K562 (cell line): ENCODE measurements around the gene DNAJC15. TPM values are rescaled to one million over a fixed set of nuclear protein-coding genes. Genes with fewer than 3 reads are reported as not detected.

ENCODE experiments used
- BDP1 ChIP-seq: IDR thresholded peaks from 3 replicates; pipeline ENCODE4 v1.6.1; 2011; ENCODE audit not compliant: insufficient read length, insufficient read depth
- C11orf30 ChIP-seq: fragments of 450-650 bp; IDR thresholded peaks from 2 replicates; pipeline ENCODE4 v1.6.1; 2016; ENCODE audit warnings: low read depth, mild to moderate bottlenecking
- DACH1 ChIP-seq: fragments of 450-650 bp; IDR thresholded peaks from 2 replicates; pipeline ENCODE4 v1.6.1; 2018; ENCODE audit not compliant: partially characterized antibody
- DNMT1 ChIP-seq: fragments of 450-650 bp; IDR thresholded peaks from 2 replicates; pipeline ENCODE4 v1.6.1; 2016; ENCODE audit warnings: antibody characterized with exemption, mild to moderate bottlenecking
- ELF1 ChIP-seq: fragments of 200-800 bp; sonication (Bioruptor generic); IDR thresholded peaks from 2 replicates; pipeline ENCODE4 v1.6.1; 2016; ENCODE audit warnings: missing genetic modification characterization, missing compliant biosample characterization
- FOS ChIP-seq: IDR thresholded peaks from 3 replicates; pipeline ENCODE4 v1.6.1; 2011; ENCODE audit not compliant: insufficient read length; ENCODE audit errors: extremely low read depth
- FOXA3 ChIP-seq, 2 experiments: fragments of 450-650 bp in 1 of 2; sonication (generic) in 1 of 2; formaldehyde crosslinking; IDR thresholded peaks in 1 of 2; conservative IDR thresholded peaks in 1 of 2; 2 replicates each; pipeline versions ENCODE4 v1.4.0 to v1.8.0; 2020 to 2022; ENCODE audit warnings: mild to moderate bottlenecking in 2 of 2, missing genetic modification reagents in 1 of 2
- GABPB1 ChIP-seq: sonication (generic); formaldehyde crosslinking; IDR thresholded peaks from 2 replicates; pipeline ENCODE4 v1.8.0; 2022; ENCODE audit warnings: mild to moderate bottlenecking, missing genetic modification reagents
- MAFF ChIP-seq: IDR thresholded peaks from 2 replicates; pipeline ENCODE4 v1.6.1; 2012; ENCODE audit warnings: low read length, improper control_type of control experiment
- MAFG ChIP-seq: fragments of 450-650 bp; conservative IDR thresholded peaks from 2 replicates; pipeline ENCODE4 v1.6.1; 2016; ENCODE audit warnings: missing genetic modification characterization, missing compliant biosample characterization
- MAFK ChIP-seq: IDR thresholded peaks from 2 replicates; pipeline ENCODE4 v1.6.1; 2011; ENCODE audit warnings: low read length, improper control_type of control experiment
- MCM5 ChIP-seq: fragments of 450-650 bp; IDR thresholded peaks from 2 replicates; pipeline ENCODE4 v1.6.1; 2016; ENCODE audit warnings: low read depth
- MEF2A ChIP-seq: IDR thresholded peaks from 2 replicates; pipeline ENCODE4 v1.6.1; 2011; ENCODE audit warnings: low read depth, mild to moderate bottlenecking, low read length, moderate library complexity; ENCODE audit not compliant: control insufficient read depth
- SMAD3 ChIP-seq: fragments of 450-650 bp; formaldehyde crosslinking; conservative IDR thresholded peaks from 2 replicates; pipeline ENCODE4 v1.4.0; 2020; ENCODE audit warnings: mild to moderate bottlenecking
- ZFPM2 ChIP-seq: fragments of 250-450 bp; sonication (Bioruptor Pico); IDR thresholded peaks from 2 replicates; pipeline ENCODE4 v1.5.1; 2022; ENCODE audit warnings: mild to moderate bottlenecking
- ZNF174 ChIP-seq: fragments of 250-450 bp; sonication (Bioruptor Pico); IDR thresholded peaks from 2 replicates; pipeline ENCODE4 v1.4.0; 2020; ENCODE audit warnings: mild to moderate bottlenecking
- ZNF445 ChIP-seq: fragments of 250-450 bp; sonication (Bioruptor Pico); IDR thresholded peaks from 2 replicates; pipeline ENCODE4 v1.4.0; 2020; ENCODE audit warnings: low read depth, mild to moderate bottlenecking, moderate library complexity
- ZNF561 ChIP-seq: fragments of 450-650 bp; formaldehyde crosslinking; conservative IDR thresholded peaks from 2 replicates; pipeline ENCODE4 v1.4.0; 2020; ENCODE audit warnings: mild to moderate bottlenecking, moderate library complexity
- ZNF584 ChIP-seq: fragments of 200-800 bp; sonication (Bioruptor generic); IDR thresholded peaks from 2 replicates; pipeline ENCODE4 v1.6.1; 2016; ENCODE audit warnings: low read depth, mild to moderate bottlenecking, missing genetic modification characterization, missing compliant biosample characterization
- polyA plus RNA-seq, 8 experiments: library from polyadenylated mRNA; depleted of rRNA in 4 of 8; stranded (reverse) in 5 of 8; unstranded in 3 of 8; fragments of >200 nt; fragmentation: Nextera tagmentation in 2 of 8; fragmentation: Illumina TruSeq in 1 of 8; extraction: Ambion mirVana in 2 of 8; extraction: Trizol in 1 of 8; gene quantifications; 2 replicates each; pipeline versions ENCODE4 v1.2.1 to v1.2.3, GENCODE V29; 2011 to 2014; ENCODE audit warnings: inconsistent platforms in 1 of 8, missing spikeins in 1 of 8
- total RNA-seq, 7 experiments: library from RNA; depleted of rRNA in 6 of 7; stranded (reverse); fragments of >200 nt in 6 of 7; fragmentation: Illumina TruSeq in 2 of 7; extraction: Trizol in 2 of 7; gene quantifications; 2 replicates each; pipeline versions ENCODE4 v1.2.1 to v1.2.3, GENCODE V29; 2011 to 2021; ENCODE audit warnings: low replicate concordance in 1 of 7
- TF ChIP-seq, protein P1 (sequence below), 3 experiments: fragments of 200-800 bp in 1 of 3; sonication (Bioruptor generic) in 1 of 3; sonication (generic) in 1 of 3; formaldehyde crosslinking in 1 of 3; IDR thresholded peaks; 2 replicates each; pipeline versions ENCODE4 v1.6.1 to v1.8.0; 2016 to 2022; ENCODE audit warnings: mild to moderate bottlenecking in 2 of 3, missing compliant biosample characterization in 2 of 3, missing genetic modification characterization in 2 of 3, missing genetic modification reagents in 1 of 3
- TF ChIP-seq, protein P2 (sequence below): sonication (generic); formaldehyde crosslinking; IDR thresholded peaks from 2 replicates; pipeline ENCODE4 v1.5.0; 2020; ENCODE audit warnings: missing genetic modification reagents
- TF ChIP-seq, protein P3 (sequence below): fragments of 250-450 bp; sonication (Bioruptor Pico); IDR thresholded peaks from 2 replicates; pipeline ENCODE4 v1.8.0; 2021; ENCODE audit warnings: mild to moderate bottlenecking, moderate library complexity
- TF ChIP-seq, protein P4 (sequence below): fragments of 450-650 bp; formaldehyde crosslinking; IDR thresholded peaks from 2 replicates; pipeline ENCODE4 v1.4.0; 2020; ENCODE audit warnings: mild to moderate bottlenecking, mixed read lengths
- TF ChIP-seq, protein P5 (sequence below): fragments of 250-450 bp; sonication (Bioruptor Pico); IDR thresholded peaks from 2 replicates; pipeline ENCODE4 v1.5.0; 2020; ENCODE audit warnings: mild to moderate bottlenecking, borderline replicate concordance

Gene DNAJC15
- total and polyA plus RNA-seq, 9 of the 15 experiments (the other 6 are each of a cell fraction or from before 2014, with no cell fraction given): 0.47 to 3.8 (median 1.0) TPM

DNA sequence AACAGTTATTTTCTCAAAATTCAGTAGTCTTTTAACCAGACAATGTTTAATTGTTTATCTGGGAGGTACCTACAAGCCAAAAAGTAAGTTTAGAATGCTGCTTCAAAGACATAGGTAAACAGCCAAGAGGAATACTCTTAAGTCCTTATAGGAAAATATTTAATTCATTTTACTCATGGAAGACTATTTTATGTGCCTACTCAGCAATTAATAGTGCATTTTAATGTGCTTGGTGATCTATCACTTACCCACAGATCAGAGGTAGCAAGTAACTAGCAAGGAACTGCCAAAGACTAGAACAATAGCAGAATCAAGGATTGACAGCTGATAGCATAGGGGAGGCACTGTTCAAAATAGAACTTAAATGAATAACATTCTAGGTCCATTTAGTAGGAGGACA lies 60.4 kb downstream of the DNAJC15 start (continued):
- TF ChIP-seq ZNF584 (CRISPR knock-in tag) (no peak), FOXA3 (CRISPR knock-in tag; conservative IDR thresholded peaks at IDR 0.05 in 1 of 2, IDR thresholded peaks at IDR 0.05 in 1 of 2) (no peak), MAFG (tag) (peak; percentile 49), DACH1 (no peak), MAFK (peak; percentile 59), BDP1 (no peak), C11orf30 (peak; percentile 20; the same call in 1 of the 2 replicates), ZNF561 (CRISPR knock-in tag) (no peak), GABPB1 (CRISPR knock-in tag) (no peak), DNMT1 (no peak), SMAD3 (CRISPR knock-in tag) (no peak), ZNF445 (CRISPR knock-in tag) (no peak), FOS (no peak), MCM5 (no peak), ZNF174 (CRISPR knock-in tag) (no peak), MEF2A (no peak), MAFF (peak; percentile 28; the same call in 1 of the 2 replicates), ELF1 (no peak), ZFPM2 (CRISPR knock-in tag) (no peak)
- TF ChIP-seq, protein P1, sequence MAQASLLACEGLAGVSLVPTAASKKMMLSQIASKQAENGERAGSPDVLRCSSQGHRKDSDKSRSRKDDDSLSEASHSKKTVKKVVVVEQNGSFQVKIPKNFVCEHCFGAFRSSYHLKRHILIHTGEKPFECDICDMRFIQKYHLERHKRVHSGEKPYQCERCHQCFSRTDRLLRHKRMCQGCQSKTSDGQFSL (CRISPR knock-in tag; IDR thresholded peaks at IDR 0.05): no peak
- TF ChIP-seq, protein P1 (tag; IDR thresholded peaks at IDR 0.05): no peak
- TF ChIP-seq, protein P2, sequence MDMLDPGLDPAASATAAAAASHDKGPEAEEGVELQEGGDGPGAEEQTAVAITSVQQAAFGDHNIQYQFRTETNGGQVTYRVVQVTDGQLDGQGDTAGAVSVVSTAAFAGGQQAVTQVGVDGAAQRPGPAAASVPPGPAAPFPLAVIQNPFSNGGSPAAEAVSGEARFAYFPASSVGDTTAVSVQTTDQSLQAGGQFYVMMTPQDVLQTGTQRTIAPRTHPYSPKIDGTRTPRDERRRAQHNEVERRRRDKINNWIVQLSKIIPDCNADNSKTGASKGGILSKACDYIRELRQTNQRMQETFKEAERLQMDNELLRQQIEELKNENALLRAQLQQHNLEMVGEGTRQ (CRISPR knock-in tag): no peak
- TF ChIP-seq, protein P3, sequence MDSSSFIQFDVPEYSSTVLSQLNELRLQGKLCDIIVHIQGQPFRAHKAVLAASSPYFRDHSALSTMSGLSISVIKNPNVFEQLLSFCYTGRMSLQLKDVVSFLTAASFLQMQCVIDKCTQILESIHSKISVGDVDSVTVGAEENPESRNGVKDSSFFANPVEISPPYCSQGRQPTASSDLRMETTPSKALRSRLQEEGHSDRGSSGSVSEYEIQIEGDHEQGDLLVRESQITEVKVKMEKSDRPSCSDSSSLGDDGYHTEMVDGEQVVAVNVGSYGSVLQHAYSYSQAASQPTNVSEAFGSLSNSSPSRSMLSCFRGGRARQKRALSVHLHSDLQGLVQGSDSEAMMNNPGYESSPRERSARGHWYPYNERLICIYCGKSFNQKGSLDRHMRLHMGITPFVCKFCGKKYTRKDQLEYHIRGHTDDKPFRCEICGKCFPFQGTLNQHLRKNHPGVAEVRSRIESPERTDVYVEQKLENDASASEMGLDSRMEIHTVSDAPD: no peak
- TF ChIP-seq, protein P4, sequence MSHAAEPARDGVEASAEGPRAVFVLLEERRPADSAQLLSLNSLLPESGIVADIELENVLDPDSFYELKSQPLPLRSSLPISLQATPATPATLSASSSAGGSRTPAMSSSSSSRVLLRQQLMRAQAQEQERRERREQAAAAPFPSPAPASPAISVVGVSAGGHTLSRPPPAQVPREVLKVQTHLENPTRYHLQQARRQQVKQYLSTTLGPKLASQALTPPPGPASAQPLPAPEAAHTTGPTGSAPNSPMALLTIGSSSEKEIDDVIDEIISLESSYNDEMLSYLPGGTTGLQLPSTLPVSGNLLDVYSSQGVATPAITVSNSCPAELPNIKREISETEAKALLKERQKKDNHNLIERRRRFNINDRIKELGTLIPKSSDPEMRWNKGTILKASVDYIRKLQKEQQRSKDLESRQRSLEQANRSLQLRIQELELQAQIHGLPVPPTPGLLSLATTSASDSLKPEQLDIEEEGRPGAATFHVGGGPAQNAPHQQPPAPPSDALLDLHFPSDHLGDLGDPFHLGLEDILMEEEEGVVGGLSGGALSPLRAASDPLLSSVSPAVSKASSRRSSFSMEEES (CRISPR knock-in tag): no peak
- TF ChIP-seq, protein P5, sequence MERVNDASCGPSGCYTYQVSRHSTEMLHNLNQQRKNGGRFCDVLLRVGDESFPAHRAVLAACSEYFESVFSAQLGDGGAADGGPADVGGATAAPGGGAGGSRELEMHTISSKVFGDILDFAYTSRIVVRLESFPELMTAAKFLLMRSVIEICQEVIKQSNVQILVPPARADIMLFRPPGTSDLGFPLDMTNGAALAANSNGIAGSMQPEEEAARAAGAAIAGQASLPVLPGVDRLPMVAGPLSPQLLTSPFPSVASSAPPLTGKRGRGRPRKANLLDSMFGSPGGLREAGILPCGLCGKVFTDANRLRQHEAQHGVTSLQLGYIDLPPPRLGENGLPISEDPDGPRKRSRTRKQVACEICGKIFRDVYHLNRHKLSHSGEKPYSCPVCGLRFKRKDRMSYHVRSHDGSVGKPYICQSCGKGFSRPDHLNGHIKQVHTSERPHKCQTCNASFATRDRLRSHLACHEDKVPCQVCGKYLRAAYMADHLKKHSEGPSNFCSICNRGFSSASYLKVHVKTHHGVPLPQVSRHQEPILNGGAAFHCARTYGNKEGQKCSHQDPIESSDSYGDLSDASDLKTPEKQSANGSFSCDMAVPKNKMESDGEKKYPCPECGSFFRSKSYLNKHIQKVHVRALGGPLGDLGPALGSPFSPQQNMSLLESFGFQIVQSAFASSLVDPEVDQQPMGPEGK (CRISPR knock-in tag): no peak
